Activated B cell treated with CpG ODN at 0.5 μM for 24 hours (primary cell): ENCODE measurements around the gene RAB40A. TPM values are rescaled to one million over a fixed set of nuclear protein-coding genes. Genes with fewer than 3 reads are reported as not detected.

Experiments used
- ATAC-seq: fragments of 200-7000 bp; cut with Tn5 transposase; one replicate; pipeline ENCODE4 v1.10.0; 2021; ENCODE audit warnings: low read depth, mild to moderate bottlenecking, moderate library complexity
- CTCF ChIA-PET: fragments of 350-600 bp; sonication (Branson Sonifier 250); formaldehyde crosslinking; loops from one replicate; lab custom pipeline; 2021; ENCODE audit warnings: antibody characterized with exemption; lab: Charles Lee
- POLR2A ChIA-PET: fragments of 350-600 bp; sonication (Branson Sonifier 250); formaldehyde crosslinking; loops from one replicate; lab custom pipeline; 2021; ENCODE audit warnings: antibody characterized with exemption; lab: Charles Lee
- DNase-seq: peaks from one replicate; pipeline ENCODE4 v3.0.0; 2022
- H3K27ac Mint-ChIP-seq: one replicate; pipeline ENCODE4 v1.8.0; 2020; ENCODE audit warnings: mixed read lengths
- H3K27me3 Mint-ChIP-seq: one replicate; pipeline ENCODE4 v1.8.0; 2021; ENCODE audit warnings: mixed read lengths
- H3K36me3 Mint-ChIP-seq: one replicate; pipeline ENCODE4 v1.8.0; 2021; ENCODE audit warnings: low read depth, mixed read lengths
- H3K4me1 Mint-ChIP-seq: one replicate; pipeline ENCODE4 v1.8.0; 2021; ENCODE audit warnings: mixed read lengths
- H3K4me3 Mint-ChIP-seq: one replicate; pipeline ENCODE4 v1.8.0; 2020; ENCODE audit warnings: mild to moderate bottlenecking, mixed read lengths
- H3K9me3 Mint-ChIP-seq: one replicate; pipeline ENCODE4 v1.8.0; 2020; ENCODE audit warnings: mixed read lengths
- intact Hi-C: fragments of 100-400 bp; cut with micrococcal nuclease; formaldehyde crosslinking; loops from one replicate; pipeline ENCODE4 v1.15.1; 2024
- total RNA-seq: library from RNA; stranded (reverse); gene quantifications from 2 replicates; pipeline ENCODE4 v1.2.3, GENCODE V29; 2022
- TF ChIP-seq, protein P1 (sequence below): fragments of 200-600 bp; IDR thresholded peaks from one replicate; pipeline ENCODE4 v1.8.0; 2022; ENCODE audit warnings: antibody characterized with exemption, mild to moderate bottlenecking

Gene RAB40A
- total RNA-seq, 1 donor from 2014 or later: 0.11 TPM

DNA sequence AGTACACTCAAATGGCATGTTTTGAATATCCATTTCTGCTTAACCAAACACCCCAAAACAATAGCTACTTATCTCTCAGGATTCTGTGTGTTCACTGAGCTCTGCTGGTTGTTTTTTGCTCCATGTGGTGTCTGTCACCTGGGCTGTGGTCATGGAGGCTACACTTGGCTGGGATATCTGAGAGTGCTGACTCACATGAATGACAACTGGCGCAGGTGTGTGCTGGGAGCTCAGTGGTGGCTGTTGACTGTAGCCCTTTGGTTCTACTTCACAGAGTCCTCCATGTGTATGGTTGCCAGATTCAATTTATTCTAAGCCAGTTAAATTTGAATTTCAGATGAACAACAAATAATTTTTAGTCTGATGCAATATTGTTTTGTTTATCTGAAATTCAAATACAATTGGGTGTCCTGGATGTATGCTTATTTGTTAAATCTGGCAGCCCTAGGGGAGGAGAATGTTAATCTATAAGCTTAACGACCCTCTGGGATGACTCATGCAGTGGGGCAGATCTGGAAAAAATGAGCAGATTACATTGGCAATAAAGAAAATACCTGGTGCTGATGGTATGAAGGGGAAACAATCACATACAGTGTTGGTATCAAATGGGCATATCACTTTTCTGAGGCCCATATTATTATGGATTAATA is 37.8 kb upstream of the RAB40A start:
- CTCF ChIA-PET: no interaction called here
- no peak for ATAC-seq
- TF ChIP-seq, protein P1, sequence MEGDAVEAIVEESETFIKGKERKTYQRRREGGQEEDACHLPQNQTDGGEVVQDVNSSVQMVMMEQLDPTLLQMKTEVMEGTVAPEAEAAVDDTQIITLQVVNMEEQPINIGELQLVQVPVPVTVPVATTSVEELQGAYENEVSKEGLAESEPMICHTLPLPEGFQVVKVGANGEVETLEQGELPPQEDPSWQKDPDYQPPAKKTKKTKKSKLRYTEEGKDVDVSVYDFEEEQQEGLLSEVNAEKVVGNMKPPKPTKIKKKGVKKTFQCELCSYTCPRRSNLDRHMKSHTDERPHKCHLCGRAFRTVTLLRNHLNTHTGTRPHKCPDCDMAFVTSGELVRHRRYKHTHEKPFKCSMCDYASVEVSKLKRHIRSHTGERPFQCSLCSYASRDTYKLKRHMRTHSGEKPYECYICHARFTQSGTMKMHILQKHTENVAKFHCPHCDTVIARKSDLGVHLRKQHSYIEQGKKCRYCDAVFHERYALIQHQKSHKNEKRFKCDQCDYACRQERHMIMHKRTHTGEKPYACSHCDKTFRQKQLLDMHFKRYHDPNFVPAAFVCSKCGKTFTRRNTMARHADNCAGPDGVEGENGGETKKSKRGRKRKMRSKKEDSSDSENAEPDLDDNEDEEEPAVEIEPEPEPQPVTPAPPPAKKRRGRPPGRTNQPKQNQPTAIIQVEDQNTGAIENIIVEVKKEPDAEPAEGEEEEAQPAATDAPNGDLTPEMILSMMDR: no peak
- Mint-ChIP-seq H3K27me3 (no peaks in the 10 kb centered on the region), H3K4me3 (no peak overlapping the region), H3K4me1 (peaks cover 11% of the 10 kb centered on the region), H3K9me3 (no peaks in the 10 kb centered on the region), H3K27ac (no peak overlapping the region), H3K36me3 (peaks cover 2% of the 10 kb centered on the region)
- POLR2A ChIA-PET: no interaction called here
- no peak for DNase-seq
- intact Hi-C loops: loop anchor here (10.0 kb wide), 1 partner anchor 68 kb away; the partner anchor contains the start of gene TCEAL1

DNA sequence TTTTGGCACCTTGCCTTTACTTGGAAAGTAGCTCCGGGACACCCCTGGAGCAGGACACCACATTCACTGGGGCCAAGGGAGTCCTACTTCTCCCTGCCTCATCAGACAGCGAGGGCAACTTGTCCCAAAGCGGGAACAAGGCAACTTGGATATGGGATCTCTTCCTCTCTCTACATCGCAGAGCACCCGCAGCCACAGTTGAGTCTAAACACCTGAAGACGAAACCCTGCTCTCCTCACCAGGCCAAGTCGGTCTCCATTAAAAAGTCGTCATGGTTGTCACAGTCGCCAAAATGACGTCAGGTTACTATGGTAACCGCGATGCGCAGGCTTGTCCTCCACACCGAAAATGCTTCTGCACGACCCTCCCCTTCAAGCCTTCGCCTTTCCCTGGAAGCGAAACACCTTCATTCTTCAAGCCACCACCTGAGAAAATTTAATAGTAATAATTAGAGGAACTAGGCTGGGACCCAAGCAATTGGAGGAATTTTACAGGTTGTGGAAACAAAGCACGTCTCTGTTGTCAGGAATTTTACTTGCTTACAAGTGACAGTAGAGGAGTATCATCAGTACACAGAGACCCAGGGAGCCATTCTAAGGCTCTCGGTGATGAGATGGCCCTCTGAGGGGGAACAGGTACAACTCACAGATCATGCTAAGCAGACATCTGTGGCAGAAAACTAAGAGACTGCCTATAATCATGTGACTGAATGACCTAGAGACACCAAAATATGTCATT is 35.6 kb upstream of the RAB40A start:
- H3K27ac Mint-ChIP-seq: peak overlapping the region; percentile 83
- H3K4me1 Mint-ChIP-seq: peaks cover 11% of the 10 kb centered on the region
- intact Hi-C loops: loop anchor here (1.0 to 10.0 kb wide), 2 partner anchors 70 to 132 kb away; partner anchors contain the start of gene TCEAL1
- H3K4me3 Mint-ChIP-seq: peak overlapping the region; percentile 91
- DNase-seq: peak; percentile 32
- ATAC-seq: peak; percentile 85
- ChIA-PET POLR2A (no interaction called here), CTCF (no interaction called here)
- H3K36me3 Mint-ChIP-seq: peaks cover 2% of the 10 kb centered on the region
- TF ChIP-seq, protein P1: no peak
- H3K9me3 Mint-ChIP-seq: no peaks in the 10 kb centered on the region
- no peaks in the 10 kb centered on the region for H3K27me3 Mint-ChIP-seq

DNA sequence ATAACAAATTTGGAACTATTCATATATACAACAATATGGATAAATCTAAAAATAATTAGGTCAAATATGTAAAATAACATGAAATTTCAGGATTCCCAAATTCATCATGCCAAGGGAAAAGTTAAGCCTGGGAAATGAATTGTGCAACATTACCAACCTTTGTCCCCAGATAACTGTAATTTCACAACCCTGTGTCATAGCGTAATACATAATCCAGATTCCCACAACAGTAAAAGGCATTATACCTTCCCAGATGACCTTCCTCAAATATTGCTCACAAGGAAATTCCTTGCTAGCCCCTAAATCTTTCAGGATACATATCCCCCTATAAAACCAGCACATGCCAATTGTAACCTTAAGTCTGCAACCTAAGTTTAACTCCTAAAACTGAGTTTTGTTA is 32.9 kb upstream of the RAB40A start:
- ATAC-seq (no peak), DNase-seq (no peak)
- TF ChIP-seq, protein P1: no peak
- ChIA-PET POLR2A (no interaction called here), CTCF (no interaction called here)
- H3K4me1 Mint-ChIP-seq: peaks cover 11% of the 10 kb centered on the region
- H3K27ac Mint-ChIP-seq: no peak overlapping the region
- no peak overlapping the region for H3K4me3 Mint-ChIP-seq
- no peaks in the 10 kb centered on the region for H3K9me3 Mint-ChIP-seq
- no peaks in the 10 kb centered on the region for H3K27me3 Mint-ChIP-seq
- peaks cover 2% of the 10 kb centered on the region for H3K36me3 Mint-ChIP-seq
- intact Hi-C loops: loop anchor here (10.0 kb wide), 1 partner anchor 73 kb away; the partner anchor contains the start of gene TCEAL1

DNA sequence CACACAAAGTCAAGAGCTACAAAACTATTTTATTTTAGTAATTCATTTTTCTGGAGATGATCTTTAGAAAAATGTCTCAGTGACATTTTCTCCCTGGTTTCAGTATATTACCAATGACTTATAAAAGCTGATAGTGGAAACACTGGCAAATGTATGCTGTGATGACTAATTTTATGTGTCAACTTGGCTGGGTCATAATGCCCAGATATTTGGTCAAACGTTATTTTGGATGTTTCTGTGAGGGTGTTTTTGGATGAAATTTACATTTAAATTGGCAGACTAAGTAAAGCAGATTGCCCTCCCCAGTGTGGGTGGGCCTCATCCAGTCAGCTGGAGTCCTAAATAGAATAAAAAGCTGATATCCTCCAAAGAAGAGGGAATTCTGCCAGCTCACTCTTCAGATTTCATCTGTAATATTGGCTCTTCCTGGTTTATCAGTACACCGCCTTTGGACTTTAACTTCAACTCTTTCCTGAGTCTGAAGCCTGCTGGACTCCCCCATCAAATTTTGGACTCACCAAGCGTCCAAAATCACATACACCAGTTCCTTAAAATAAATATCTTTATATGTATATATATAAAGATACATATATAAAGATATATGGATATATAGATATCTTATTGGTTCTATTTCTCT is 31.2 kb upstream of the RAB40A start:
- Mint-ChIP-seq H3K36me3 (peaks cover 2% of the 10 kb centered on the region), H3K4me1 (peaks cover 11% of the 10 kb centered on the region), H3K9me3 (no peaks in the 10 kb centered on the region), H3K27ac (no peak overlapping the region), H3K4me3 (no peak overlapping the region), H3K27me3 (no peaks in the 10 kb centered on the region)
- ATAC-seq (no peak), DNase-seq (no peak)
- TF ChIP-seq, protein P1: no peak
- intact Hi-C loops: loop anchor here (10.0 kb wide), 1 partner anchor 74 kb away; the partner anchor contains the start of gene TCEAL1
- CTCF ChIA-PET: no interaction called here
- POLR2A ChIA-PET: no interaction called here

DNA sequence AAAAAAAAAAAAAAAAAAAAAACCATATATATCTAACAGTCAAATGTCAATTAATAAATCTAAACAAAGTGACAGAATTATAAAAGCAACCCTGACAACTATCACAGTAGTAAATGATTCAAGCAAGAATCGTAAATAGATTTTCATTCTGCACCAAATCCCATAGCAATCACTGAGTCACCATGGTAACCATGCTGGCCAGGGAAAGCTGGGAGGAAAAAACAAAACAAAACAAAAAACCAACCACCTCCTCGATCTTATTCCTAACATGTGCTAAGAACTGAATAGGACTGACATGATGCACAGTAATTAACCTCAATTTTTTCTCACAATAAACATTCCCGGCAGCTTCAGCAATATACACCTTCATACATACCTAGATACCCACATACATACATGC is 30.6 kb upstream of the RAB40A start:
- ChIA-PET CTCF (no interaction called here), POLR2A (no interaction called here)
- Mint-ChIP-seq H3K27ac (no peak overlapping the region), H3K36me3 (peaks cover 2% of the 10 kb centered on the region), H3K4me3 (no peak overlapping the region), H3K9me3 (no peaks in the 10 kb centered on the region), H3K4me1 (peaks cover 9% of the 10 kb centered on the region), H3K27me3 (no peaks in the 10 kb centered on the region)
- DNase-seq (no peak), ATAC-seq (no peak)
- intact Hi-C loops: loop anchor here (10.0 kb wide), 1 partner anchor 75 kb away; the partner anchor contains the start of gene TCEAL1
- TF ChIP-seq, protein P1: no peak
